ENCODE data around the gene FKBP11. TPM values are rescaled to one million over a fixed set of nuclear protein-coding genes. Genes with fewer than 3 reads are reported as not detected.
A peak's percentile ranks its signal among the peaks of the same experiment; 100 is the strongest.
"Not testable (repeated sequence)": the region's sequence is repeated elsewhere in the genome, so short reads cannot be mapped to it uniquely, and the experiment has no call there.

Gene FKBP11
- total and polyA plus RNA-seq, 9 donors: 18.3 to 37.3 (median 22.4) TPM

DNA sequence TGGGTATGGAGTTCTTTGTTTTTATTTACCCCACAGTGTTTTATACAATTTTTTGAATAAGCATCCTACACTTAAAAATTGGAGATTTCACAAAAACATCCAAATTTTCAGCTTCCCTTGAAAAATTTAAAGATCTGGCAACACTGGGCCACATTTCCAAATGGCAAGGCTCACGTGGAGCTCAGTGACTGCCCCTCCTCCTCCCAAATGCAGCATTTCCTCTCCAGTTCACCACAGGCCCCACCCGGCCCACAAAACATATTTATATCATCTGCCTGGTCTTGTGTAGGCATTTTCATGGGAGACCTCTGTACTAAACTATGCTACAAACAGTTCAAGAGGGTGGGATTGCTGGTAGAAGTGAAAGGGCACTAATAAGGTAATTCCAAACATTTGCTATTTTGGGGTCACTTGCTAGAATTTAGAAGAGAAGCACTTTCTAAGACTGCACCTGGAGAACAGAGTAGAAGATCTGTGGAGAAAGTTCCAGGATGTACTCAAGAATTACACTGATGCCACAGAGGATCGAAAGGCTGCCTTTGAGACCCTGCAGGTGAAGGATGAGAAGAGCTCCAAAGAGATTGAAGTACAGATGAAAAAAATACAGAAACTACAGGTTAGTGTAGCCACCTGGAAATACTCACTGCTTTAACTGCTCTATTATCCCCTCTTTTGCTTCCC, 7.3 kb downstream of the FKBP11 start:
- WGBS (ENCODE audit: insufficient coverage): 20% methylated on average over 1 of the region's 3 CpGs
- no peak overlapping the region for H3K27ac ChIP-seq (ENCODE audit: low read length)
- peaks cover 11% of the 10 kb centered on the region for H3K36me3 ChIP-seq (ENCODE audit: control insufficient read depth, insufficient read depth, low read length)
- H3K9me3 ChIP-seq (replicated peaks; ENCODE audit: control insufficient read depth, low read depth, low read length): no peaks in the 10 kb centered on the region
- no peaks in the 10 kb centered on the region for H3K4me1 ChIP-seq (ENCODE audit: control insufficient read depth, insufficient read depth, low read length)
- no peaks in the 10 kb centered on the region for H3K27me3 ChIP-seq (ENCODE audit: control insufficient read depth, insufficient read depth, low read length)
- no peak overlapping the region for H3K4me3 ChIP-seq (ENCODE audit: low read length)
- no peak for DNase-seq

GRCh38 chr12:48910196-48910595, 15.1 kb downstream of the FKBP11 start:
- Histone ChIP-seq H3K9me3 (replicated peaks; ENCODE audit: control insufficient read depth, low read depth, low read length) (no peaks in the 10 kb centered on the region), H3K4me1 (ENCODE audit: control insufficient read depth, insufficient read depth, low read length) (no peaks in the 10 kb centered on the region), H3K4me3 (ENCODE audit: low read length) (no peak overlapping the region), H3K27me3 (ENCODE audit: control insufficient read depth, insufficient read depth, low read length) (no peaks in the 10 kb centered on the region), H3K27ac (ENCODE audit: low read length) (no peak overlapping the region), H3K36me3 (ENCODE audit: control insufficient read depth, insufficient read depth, low read length) (no peaks in the 10 kb centered on the region)
- no peak for DNase-seq

DNA sequence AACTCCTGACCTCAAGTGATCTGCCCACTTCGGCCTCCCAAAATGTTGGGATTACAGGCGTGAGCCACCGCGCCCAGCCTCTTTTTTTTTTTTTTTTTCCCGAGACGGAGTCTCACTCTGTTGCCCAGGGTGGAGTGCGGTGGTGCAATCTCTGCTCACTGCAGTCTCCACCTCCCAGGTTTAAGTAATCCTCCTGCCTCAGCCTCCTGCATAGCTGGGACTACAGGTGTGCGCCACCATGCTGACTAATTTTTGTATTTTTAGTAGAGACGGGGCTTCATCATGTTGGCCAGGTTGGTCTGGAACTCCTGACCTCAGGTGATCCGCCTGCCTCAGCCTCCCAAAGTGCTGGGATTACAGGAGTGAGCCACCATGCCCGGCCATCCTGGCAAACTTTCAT, 15.6 kb downstream of the FKBP11 start:
- H3K27me3 ChIP-seq (ENCODE audit: control insufficient read depth, insufficient read depth, low read length); H3K27ac ChIP-seq (ENCODE audit: low read length); H3K36me3 ChIP-seq (ENCODE audit: control insufficient read depth, insufficient read depth, low read length); H3K9me3 ChIP-seq (replicated peaks; ENCODE audit: control insufficient read depth, low read depth, low read length); DNase-seq; H3K4me3 ChIP-seq (ENCODE audit: low read length); H3K4me1 ChIP-seq (ENCODE audit: control insufficient read depth, insufficient read depth, low read length): not testable (repeated sequence)
- WGBS (ENCODE audit: insufficient coverage): 95% methylated on average over 7 of the region's 11 CpGs

DNA sequence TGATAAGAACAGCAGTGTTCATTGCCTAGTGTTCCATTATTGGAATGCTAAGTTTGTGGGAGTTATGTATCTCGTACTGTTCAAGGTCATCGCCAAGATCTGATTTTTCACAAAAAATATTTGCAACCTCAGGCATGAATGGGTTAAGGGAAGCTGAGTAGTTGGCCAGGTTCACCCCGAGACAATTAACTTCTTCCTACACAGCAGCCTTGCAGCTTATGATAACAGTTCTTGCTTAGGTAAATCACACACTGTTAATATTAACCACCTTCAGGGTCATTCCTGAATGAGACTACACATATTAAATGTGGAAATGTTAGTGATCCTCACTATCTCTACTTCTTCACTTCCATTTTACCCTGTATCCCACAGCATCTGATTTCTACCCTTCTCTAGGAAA, 18.0 kb downstream of the FKBP11 start:
- Histone ChIP-seq H3K4me3 (ENCODE audit: low read length) (no peak overlapping the region), H3K27ac (ENCODE audit: low read length) (no peak overlapping the region), H3K36me3 (ENCODE audit: control insufficient read depth, insufficient read depth, low read length) (no peaks in the 10 kb centered on the region), H3K4me1 (ENCODE audit: control insufficient read depth, insufficient read depth, low read length) (peaks cover 8% of the 10 kb centered on the region), H3K9me3 (replicated peaks; ENCODE audit: control insufficient read depth, low read depth, low read length) (no peaks in the 10 kb centered on the region), H3K27me3 (ENCODE audit: control insufficient read depth, insufficient read depth, low read length) (no peaks in the 10 kb centered on the region)
- no peak for DNase-seq
- WGBS (ENCODE audit: insufficient coverage): no CpG with 5 or more reads among the region's 3 CpGs

GRCh38 chr12:48903982-48904411, 21.3 kb downstream of the FKBP11 start:
- Histone ChIP-seq H3K27me3 (ENCODE audit: control insufficient read depth, insufficient read depth, low read length) (no peaks in the 10 kb centered on the region), H3K36me3 (ENCODE audit: control insufficient read depth, insufficient read depth, low read length) (no peaks in the 10 kb centered on the region), H3K9me3 (replicated peaks; ENCODE audit: control insufficient read depth, low read depth, low read length) (no peaks in the 10 kb centered on the region), H3K4me3 (ENCODE audit: low read length) (peak overlapping the region; percentile 53), H3K27ac (ENCODE audit: low read length) (no peak overlapping the region), H3K4me1 (ENCODE audit: control insufficient read depth, insufficient read depth, low read length) (peaks cover 8% of the 10 kb centered on the region)
- WGBS (ENCODE audit: insufficient coverage): under 1% methylated on average over 14 of the region's 19 CpGs
- peak; percentile 94 for DNase-seq

- DNase-seq: peak; percentile 25
- no peak overlapping the region for H3K27ac ChIP-seq (ENCODE audit: low read length)
- no peak overlapping the region for H3K4me3 ChIP-seq (ENCODE audit: low read length)
- no peaks in the 10 kb centered on the region for H3K36me3 ChIP-seq (ENCODE audit: control insufficient read depth, insufficient read depth, low read length)
- no peaks in the 10 kb centered on the region for H3K9me3 ChIP-seq (replicated peaks; ENCODE audit: control insufficient read depth, low read depth, low read length)
- H3K27me3 ChIP-seq (ENCODE audit: control insufficient read depth, insufficient read depth, low read length): no peaks in the 10 kb centered on the region
- 78% methylated on average over 14 of the region's 20 CpGs for WGBS (ENCODE audit: insufficient coverage)
- peaks cover 8% of the 10 kb centered on the region for H3K4me1 ChIP-seq (ENCODE audit: control insufficient read depth, insufficient read depth, low read length)
Measured at GRCh38 chr12:48903363-48903981, 21.8 kb downstream of the FKBP11 start.

DNA sequence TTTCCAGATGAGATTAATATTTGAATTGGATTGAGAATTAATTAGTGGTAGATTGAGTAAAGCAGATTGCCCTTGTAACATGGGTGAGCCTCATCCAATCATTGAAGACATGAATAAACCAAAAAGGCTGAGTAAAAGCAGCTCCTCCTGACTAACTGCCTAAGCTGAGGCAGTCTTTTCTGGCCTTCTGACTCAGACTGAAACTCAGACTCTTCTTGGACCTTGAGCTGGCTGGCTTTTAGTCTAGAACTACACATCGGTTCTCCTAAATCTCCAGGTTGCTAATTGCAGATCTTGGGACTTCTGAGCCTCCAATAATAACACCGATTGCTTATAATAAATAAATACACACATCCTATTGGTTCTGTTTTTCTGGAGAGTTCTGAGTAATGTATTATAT, 24.0 kb downstream of the FKBP11 start:
- WGBS (ENCODE audit: insufficient coverage): 80% methylated on average over 1 of the region's 2 CpGs
- H3K27ac ChIP-seq (ENCODE audit: low read length): no peak overlapping the region
- no peak for DNase-seq
- no peaks in the 10 kb centered on the region for H3K36me3 ChIP-seq (ENCODE audit: control insufficient read depth, insufficient read depth, low read length)
- H3K4me3 ChIP-seq (ENCODE audit: low read length): no peak overlapping the region
- no peaks in the 10 kb centered on the region for H3K9me3 ChIP-seq (replicated peaks; ENCODE audit: control insufficient read depth, low read depth, low read length)
- H3K27me3 ChIP-seq (ENCODE audit: control insufficient read depth, insufficient read depth, low read length): no peaks in the 10 kb centered on the region
- H3K4me1 ChIP-seq (ENCODE audit: control insufficient read depth, insufficient read depth, low read length): peaks cover 8% of the 10 kb centered on the region

GRCh38 chr12:48899651-48900050, 25.6 kb downstream of the FKBP11 start:
- no peak for DNase-seq
- Histone ChIP-seq H3K4me3 (ENCODE audit: low read length) (no peak overlapping the region), H3K9me3 (replicated peaks; ENCODE audit: control insufficient read depth, low read depth, low read length) (no peaks in the 10 kb centered on the region), H3K4me1 (ENCODE audit: control insufficient read depth, insufficient read depth, low read length) (peaks cover 7% of the 10 kb centered on the region), H3K36me3 (ENCODE audit: control insufficient read depth, insufficient read depth, low read length) (no peaks in the 10 kb centered on the region), H3K27ac (ENCODE audit: low read length) (no peak overlapping the region), H3K27me3 (ENCODE audit: control insufficient read depth, insufficient read depth, low read length) (no peaks in the 10 kb centered on the region)
- WGBS (ENCODE audit: insufficient coverage): no CpG with 5 or more reads among the region's 2 CpGs

GRCh38 chr12:48894271-48894670, 31.0 kb downstream of the FKBP11 start:
- no peak for DNase-seq
- H3K4me3 ChIP-seq (ENCODE audit: low read length): no peak overlapping the region
- WGBS (ENCODE audit: insufficient coverage): no CpG with 5 or more reads among the region's 1 CpG
- H3K36me3 ChIP-seq (ENCODE audit: control insufficient read depth, insufficient read depth, low read length): no peaks in the 10 kb centered on the region
- H3K9me3 ChIP-seq (replicated peaks; ENCODE audit: control insufficient read depth, low read depth, low read length): no peaks in the 10 kb centered on the region
- no peak overlapping the region for H3K27ac ChIP-seq (ENCODE audit: low read length)
- H3K4me1 ChIP-seq (ENCODE audit: control insufficient read depth, insufficient read depth, low read length): peaks cover 10% of the 10 kb centered on the region
- peaks cover 8% of the 10 kb centered on the region for H3K27me3 ChIP-seq (ENCODE audit: control insufficient read depth, insufficient read depth, low read length)

DNA sequence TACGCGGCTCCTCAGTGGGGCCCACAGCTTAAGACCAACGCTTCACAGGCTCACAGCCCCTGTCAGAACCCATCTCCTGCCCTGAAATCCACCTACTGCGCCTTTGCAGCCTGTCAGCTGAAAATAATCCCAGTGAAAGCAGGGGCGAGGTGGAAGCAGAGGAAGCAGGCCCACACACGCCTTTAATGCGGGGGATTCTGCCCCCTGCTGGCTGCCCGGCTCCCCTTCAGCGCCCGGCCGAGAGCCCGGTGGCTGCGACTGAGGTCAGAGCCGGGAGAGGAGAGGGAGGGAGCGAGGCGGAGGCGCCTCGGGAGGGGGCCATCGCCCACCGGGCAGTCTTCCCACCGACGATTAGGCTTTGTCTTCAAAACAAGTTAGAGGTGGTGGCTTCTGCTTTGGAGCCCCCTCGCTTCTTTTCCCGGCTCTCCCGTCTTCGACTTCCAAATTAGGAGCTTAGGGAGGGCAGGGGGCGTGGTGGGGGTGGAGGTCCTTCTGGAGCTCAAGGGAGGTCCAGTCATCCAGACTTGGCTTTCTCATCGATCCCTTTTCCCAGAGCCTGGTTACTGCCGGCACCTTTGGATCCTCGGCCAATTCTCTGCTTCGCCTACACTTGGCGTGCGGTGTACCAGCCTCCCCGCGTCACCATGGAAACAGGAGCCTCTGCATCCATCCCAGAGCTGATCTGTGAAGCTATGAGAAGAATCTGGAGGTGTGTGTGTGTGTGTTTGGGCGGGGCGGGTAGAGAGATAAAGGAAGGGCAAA, 34.5 kb downstream of the FKBP11 start:
- peak overlapping the region; percentile 28 for H3K4me3 ChIP-seq (ENCODE audit: low read length)
- H3K9me3 ChIP-seq (replicated peaks; ENCODE audit: control insufficient read depth, low read depth, low read length): no peaks in the 10 kb centered on the region
- 6% methylated on average over 24 of the region's 37 CpGs for WGBS (ENCODE audit: insufficient coverage)
- no peak overlapping the region for H3K27ac ChIP-seq (ENCODE audit: low read length)
- peaks cover 10% of the 10 kb centered on the region for H3K4me1 ChIP-seq (ENCODE audit: control insufficient read depth, insufficient read depth, low read length)
- peaks cover 8% of the 10 kb centered on the region for H3K27me3 ChIP-seq (ENCODE audit: control insufficient read depth, insufficient read depth, low read length)
- no peaks in the 10 kb centered on the region for H3K36me3 ChIP-seq (ENCODE audit: control insufficient read depth, insufficient read depth, low read length)
- DNase-seq: peak; percentile 87

All from muscle of leg (tissue), 11 donors.